ENCODE results near the gene NXPH2. TPM values are rescaled to one million over a fixed set of nuclear protein-coding genes. Genes with fewer than 3 reads are reported as not detected.

NXPH2 gene
- total RNA-seq, 2 experiments from 2014 or later, result not detected

- H3K4me1 Mint-ChIP-seq (ENCODE audit: low read depth), result no peaks in the 10 kb centered on the region
- TF ChIP-seq, protein P1, sequence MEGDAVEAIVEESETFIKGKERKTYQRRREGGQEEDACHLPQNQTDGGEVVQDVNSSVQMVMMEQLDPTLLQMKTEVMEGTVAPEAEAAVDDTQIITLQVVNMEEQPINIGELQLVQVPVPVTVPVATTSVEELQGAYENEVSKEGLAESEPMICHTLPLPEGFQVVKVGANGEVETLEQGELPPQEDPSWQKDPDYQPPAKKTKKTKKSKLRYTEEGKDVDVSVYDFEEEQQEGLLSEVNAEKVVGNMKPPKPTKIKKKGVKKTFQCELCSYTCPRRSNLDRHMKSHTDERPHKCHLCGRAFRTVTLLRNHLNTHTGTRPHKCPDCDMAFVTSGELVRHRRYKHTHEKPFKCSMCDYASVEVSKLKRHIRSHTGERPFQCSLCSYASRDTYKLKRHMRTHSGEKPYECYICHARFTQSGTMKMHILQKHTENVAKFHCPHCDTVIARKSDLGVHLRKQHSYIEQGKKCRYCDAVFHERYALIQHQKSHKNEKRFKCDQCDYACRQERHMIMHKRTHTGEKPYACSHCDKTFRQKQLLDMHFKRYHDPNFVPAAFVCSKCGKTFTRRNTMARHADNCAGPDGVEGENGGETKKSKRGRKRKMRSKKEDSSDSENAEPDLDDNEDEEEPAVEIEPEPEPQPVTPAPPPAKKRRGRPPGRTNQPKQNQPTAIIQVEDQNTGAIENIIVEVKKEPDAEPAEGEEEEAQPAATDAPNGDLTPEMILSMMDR (IDR thresholded peaks at IDR 0.05), result no peak
- no peak overlapping the region for H3K4me3 Mint-ChIP-seq
- H3K27ac Mint-ChIP-seq, result no peak overlapping the region
- DNase-seq (no peak), ATAC-seq (no peak)
- no peaks in the 10 kb centered on the region for H3K9me3 Mint-ChIP-seq
- POLR2A ChIA-PET, result no interaction called here
- intact Hi-C loops (cut with micrococcal nuclease), result no loop called here
- no peaks in the 10 kb centered on the region for H3K36me3 Mint-ChIP-seq (ENCODE audit: low read depth)
- no peaks in the 10 kb centered on the region for H3K27me3 Mint-ChIP-seq
- CTCF ChIA-PET, result no interaction called here
Observed at GRCh38 chr2:138670734-138671133, 109.5 kb downstream of the NXPH2 start.

- TF ChIP-seq, protein P1 (IDR thresholded peaks at IDR 0.05), result no peak
- peaks cover 5% of the 10 kb centered on the region for H3K27me3 Mint-ChIP-seq
- ChIA-PET CTCF (no interaction called here), POLR2A (no interaction called here)
- no peak for ATAC-seq
- H3K27ac Mint-ChIP-seq, result no peak overlapping the region
- no peaks in the 10 kb centered on the region for H3K4me1 Mint-ChIP-seq (ENCODE audit: low read depth)
- no peak for DNase-seq
- intact Hi-C loops (cut with micrococcal nuclease), result no loop called here
- no peaks in the 10 kb centered on the region for H3K36me3 Mint-ChIP-seq (ENCODE audit: low read depth)
- no peaks in the 10 kb centered on the region for H3K9me3 Mint-ChIP-seq
- no peak overlapping the region for H3K4me3 Mint-ChIP-seq
Observed at GRCh38 chr2:138665937-138666336, 114.3 kb downstream of the NXPH2 start.

DNA sequence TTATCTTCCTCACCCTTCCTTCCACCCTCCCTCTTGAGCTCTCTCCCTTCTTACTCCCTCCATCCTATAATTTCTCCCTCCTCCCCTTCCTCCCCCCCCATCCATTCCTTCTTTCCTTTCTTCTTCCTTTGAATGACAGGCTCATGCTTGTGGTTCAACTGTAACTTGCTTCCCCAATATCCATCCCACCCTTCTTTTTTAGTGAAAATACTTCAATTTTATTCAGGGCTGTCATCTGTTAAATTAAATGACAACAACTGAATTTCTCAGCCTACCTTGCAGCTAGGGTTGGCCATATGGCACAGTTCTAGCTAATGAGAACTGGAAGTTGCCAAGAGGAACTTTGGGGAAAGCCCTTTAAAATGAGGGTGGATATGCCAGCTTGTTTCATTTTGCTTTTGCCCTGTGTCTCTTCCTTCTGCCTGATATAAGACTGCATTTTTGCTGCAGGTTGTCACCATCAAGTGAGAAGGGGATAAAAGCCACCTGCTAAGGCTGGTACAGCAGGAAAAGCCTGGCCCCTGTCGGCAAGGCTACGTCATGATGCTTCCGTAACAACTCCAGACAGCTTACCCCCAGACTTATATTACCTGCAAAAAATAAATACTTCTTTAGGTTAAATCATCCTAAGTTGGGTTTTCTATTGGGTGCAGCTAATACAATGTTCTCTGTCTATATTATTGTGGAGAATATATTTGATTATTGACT, 121.8 kb downstream of the NXPH2 start:
- intact Hi-C loops (cut with micrococcal nuclease), result no loop called here
- POLR2A ChIA-PET, result no interaction called here
- TF ChIP-seq, protein P1 (IDR thresholded peaks at IDR 0.05), result no peak
- Mint-ChIP-seq H3K9me3 (no peaks in the 10 kb centered on the region), H3K4me3 (no peak overlapping the region), H3K27ac (no peak overlapping the region), H3K36me3 (ENCODE audit: low read depth) (no peaks in the 10 kb centered on the region), H3K27me3 (peaks cover 5% of the 10 kb centered on the region), H3K4me1 (ENCODE audit: low read depth) (no peaks in the 10 kb centered on the region)
- CTCF ChIA-PET, result no interaction called here
- DNase-seq (no peak), ATAC-seq (no peak)

DNA sequence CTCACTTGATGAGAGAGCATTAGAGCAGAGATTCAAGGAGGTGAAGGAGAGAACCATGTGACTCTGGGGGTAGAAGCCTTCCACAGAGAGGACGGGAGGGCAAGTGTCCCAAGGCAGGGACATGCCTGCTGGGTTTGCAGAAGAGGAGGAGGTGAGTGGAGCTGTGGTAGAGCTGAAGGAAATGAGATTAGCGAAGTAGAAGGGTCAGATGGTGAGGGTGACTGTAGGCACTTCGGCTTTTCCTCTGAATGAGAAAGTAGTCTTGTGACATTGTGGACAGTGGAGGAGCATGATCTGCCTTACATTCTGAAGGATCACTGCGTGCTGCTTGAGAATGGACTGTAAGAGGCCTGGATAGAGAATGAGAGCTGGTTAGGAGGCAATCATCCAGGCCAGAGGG, 126.0 kb downstream of the NXPH2 start:
- ChIA-PET CTCF (no interaction called here), POLR2A (no interaction called here)
- DNase-seq (no peak), ATAC-seq (no peak)
- TF ChIP-seq, protein P1 (IDR thresholded peaks at IDR 0.05), result no peak
- Mint-ChIP-seq H3K9me3 (no peaks in the 10 kb centered on the region), H3K4me1 (ENCODE audit: low read depth) (no peaks in the 10 kb centered on the region), H3K36me3 (ENCODE audit: low read depth) (no peaks in the 10 kb centered on the region), H3K27ac (no peak overlapping the region), H3K27me3 (peaks cover 3% of the 10 kb centered on the region), H3K4me3 (no peak overlapping the region)
- intact Hi-C loops (cut with micrococcal nuclease), result no loop called here

DNA sequence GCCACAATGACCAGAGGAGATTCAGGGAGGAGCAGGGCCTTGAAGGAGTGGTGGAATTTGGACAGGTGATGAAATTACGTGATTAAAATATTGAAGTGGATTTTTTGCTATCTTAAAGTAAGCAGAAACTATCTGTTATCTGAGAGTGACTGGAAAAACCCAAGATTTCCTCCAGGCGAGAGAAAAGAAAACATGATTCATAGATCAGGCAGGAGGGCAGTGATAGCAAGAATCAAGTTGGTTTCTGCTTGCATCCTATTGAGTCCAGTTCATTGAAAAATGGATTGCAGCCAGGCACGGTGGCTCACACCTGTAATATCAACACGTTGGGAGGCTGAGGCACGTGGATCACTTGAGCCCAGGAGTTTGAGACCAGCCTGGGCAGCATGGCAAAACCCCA, 127.8 kb downstream of the NXPH2 start:
- CTCF ChIA-PET, result no interaction called here

More for the DNA sequence above, 127.8 kb downstream of the NXPH2 start:
- H3K4me1 Mint-ChIP-seq (ENCODE audit: low read depth), result no peaks in the 10 kb centered on the region
- intact Hi-C loops (cut with micrococcal nuclease), result no loop called here
- ATAC-seq (no peak), DNase-seq (no peak)
- POLR2A ChIA-PET, result no interaction called here
- H3K9me3 Mint-ChIP-seq, result no peaks in the 10 kb centered on the region
- H3K36me3 Mint-ChIP-seq (ENCODE audit: low read depth), result no peaks in the 10 kb centered on the region
- H3K27ac Mint-ChIP-seq, result no peak overlapping the region
- H3K27me3 Mint-ChIP-seq, result peaks cover 3% of the 10 kb centered on the region
- TF ChIP-seq, protein P1 (IDR thresholded peaks at IDR 0.05), result no peak
- H3K4me3 Mint-ChIP-seq, result no peak overlapping the region

Measured in activated CD8-positive, alpha-beta T cell treated with anti-CD3 and anti-CD28 coated beads for 36 hours (primary cell).